HG03280 (cell line): ENCODE data around the gene EIF2S2.

Experiments
- ATAC-seq: cut with Tn5 transposase; IDR thresholded peaks from one replicate; pipeline ENCODE4 v1.9.1; 2021; ENCODE audit warnings: mild to moderate bottlenecking, moderate library complexity; ENCODE audit not compliant: unreplicated experiment

EIF2S2 gene

GRCh38 chr20:34065260-34065659, 46.8 kb downstream of the EIF2S2 start:
- ATAC-seq = no peak

GRCh38 chr20:34064286-34064685, 47.8 kb downstream of the EIF2S2 start:
- ATAC-seq = no peak

GRCh38 chr20:34062570-34063482, 49.2 kb downstream of the EIF2S2 start:
- no peak for ATAC-seq

- ATAC-seq = no peak
Observed at GRCh38 chr20:34061695-34062094, 50.3 kb downstream of the EIF2S2 start.

- no peak for ATAC-seq
Observed at GRCh38 chr20:34060970-34061369, 51.1 kb downstream of the EIF2S2 start.

GRCh38 chr20:34058831-34059230, 53.2 kb downstream of the EIF2S2 start:
- ATAC-seq = no peak

GRCh38 chr20:34055290-34055689, 56.8 kb downstream of the EIF2S2 start:
- ATAC-seq = no peak

- ATAC-seq = no peak
Observed at GRCh38 chr20:34052414-34052813, 59.6 kb downstream of the EIF2S2 start.

GRCh38 chr20:34049897-34050695, 61.9 kb downstream of the EIF2S2 start:
- ATAC-seq = no peak

- ATAC-seq = no peak
Observed at GRCh38 chr20:34049389-34049788, 62.7 kb downstream of the EIF2S2 start.

- ATAC-seq = no peak
Observed at GRCh38 chr20:34047917-34048316, 64.1 kb downstream of the EIF2S2 start.

GRCh38 chr20:34047010-34047687, 64.9 kb downstream of the EIF2S2 start:
- ATAC-seq = no peak

- ATAC-seq = no peak
Observed at GRCh38 chr20:34045930-34046725, 65.9 kb downstream of the EIF2S2 start.

GRCh38 chr20:34045294-34045693, 66.7 kb downstream of the EIF2S2 start:
- no peak for ATAC-seq

- no peak for ATAC-seq
Observed at GRCh38 chr20:34043025-34043424, 69.0 kb downstream of the EIF2S2 start.

- ATAC-seq = no peak
Observed at GRCh38 chr20:34042262-34042661, 69.8 kb downstream of the EIF2S2 start.

GRCh38 chr20:34041226-34041625, 70.8 kb downstream of the EIF2S2 start:
- no peak for ATAC-seq

GRCh38 chr20:34040300-34040995, 71.6 kb downstream of the EIF2S2 start:
- ATAC-seq = no peak
